ENCODE data around the gene IRX5.

Gene IRX5

GRCh38 chr16:54977211-54977610, 46.5 kb downstream of the IRX5 start:
- no peaks in the 10 kb centered on the region for H3K27me3 Mint-ChIP-seq (ENCODE audit: low read depth)
- no peak overlapping the region for H3K27ac Mint-ChIP-seq
- H3K4me1 Mint-ChIP-seq (ENCODE audit: low read depth): no peaks in the 10 kb centered on the region

GRCh38 chr16:54980821-54981220, 50.2 kb downstream of the IRX5 start:
- H3K4me3 Mint-ChIP-seq: no peak overlapping the region
- no peaks in the 10 kb centered on the region for H3K27me3 Mint-ChIP-seq (ENCODE audit: low read depth)
- H3K4me1 Mint-ChIP-seq (ENCODE audit: low read depth): no peaks in the 10 kb centered on the region
- no peaks in the 10 kb centered on the region for H3K9me3 Mint-ChIP-seq
- H3K36me3 Mint-ChIP-seq (ENCODE audit: low read depth): no peaks in the 10 kb centered on the region
- no peak for DNase-seq (ENCODE audit: low spot score)
- H3K27ac Mint-ChIP-seq: no peak overlapping the region

More at GRCh38 chr16:54977211-54977610, 46.5 kb downstream of the IRX5 start:
- no peak overlapping the region for H3K4me3 Mint-ChIP-seq
- DNase-seq (ENCODE audit: low spot score): no peak
- H3K36me3 Mint-ChIP-seq (ENCODE audit: low read depth): no peaks in the 10 kb centered on the region
- H3K9me3 Mint-ChIP-seq: no peaks in the 10 kb centered on the region
